IMR-90 (cell line): ENCODE results near the gene DNAJB12. TPM values are rescaled to one million over a fixed set of nuclear protein-coding genes. Genes with fewer than 3 reads are reported as not detected.

Source experiments
- ATAC-seq: fragments of 200-7000 bp; cut with Tn5 transposase; 2 replicates; pipeline ENCODE4 v1.9.1; 2020; ENCODE audit warnings: low read depth, mild to moderate bottlenecking, moderate library complexity
- BruUV-seq: library from RNA; stranded (reverse); fragments of 400-500 nt; replicated peaks from 2 replicates; lab custom pipeline; 2021; lab: Mats Ljungman, UMichigan
- CTCF ChIA-PET: fragments of 300-600 bp; formaldehyde crosslinking; extraction: SDS; loops from one replicate; lab custom pipeline; 2021; ENCODE audit warnings: antibody characterized with exemption; lab: Yijun Ruan, JAX
- POLR2A ChIA-PET: fragments of 300-600 bp; sonication (Branson Sonifier 250); formaldehyde crosslinking; loops from one replicate; lab custom pipeline; 2022; ENCODE audit warnings: antibody characterized with exemption; ENCODE audit not compliant: unreplicated experiment; lab: Charles Lee
- DNase-seq: peaks from one replicate; pipeline ENCODE4 v3.0.0; 2013
- H2AFZ ChIP-seq: replicated peaks from 2 replicates; pipeline ENCODE3; 2013; ENCODE audit warnings: low read length, mild to moderate bottlenecking; ENCODE audit not compliant: poor library complexity
- H2AK5ac ChIP-seq: 2 replicates; pipeline ENCODE4 v1.6.1; 2013; ENCODE audit warnings: low read depth, low read length, inconsistent platforms
- H2AK9ac ChIP-seq: replicated peaks from 2 replicates; pipeline ENCODE3; 2013; ENCODE audit warnings: mild to moderate bottlenecking, low read depth, low read length, moderate library complexity; ENCODE audit not compliant: poor library complexity
- H2BK120ac ChIP-seq: 2 replicates; pipeline ENCODE4 v1.6.1; 2013; ENCODE audit warnings: low read depth, low read length, inconsistent platforms
- H2BK15ac ChIP-seq: 3 replicates; pipeline ENCODE4 v1.6.1; 2013; ENCODE audit warnings: low read depth, low read length, inconsistent platforms
- H2BK20ac ChIP-seq: 2 replicates; pipeline ENCODE4 v1.6.1; 2013; ENCODE audit warnings: low read depth, mild to moderate bottlenecking, inconsistent platforms, low read length, moderate library complexity
- H2BK5ac ChIP-seq: 2 replicates; pipeline ENCODE4 v1.6.1; 2013; ENCODE audit warnings: mild to moderate bottlenecking, low read depth, low read length, inconsistent platforms; ENCODE audit not compliant: poor library complexity, severe bottlenecking
- H3K14ac ChIP-seq: replicated peaks from 2 replicates; pipeline ENCODE4 v1.6.1; 2013; ENCODE audit warnings: low read depth, low read length, inconsistent platforms
- H3K18ac ChIP-seq: 2 replicates; pipeline ENCODE4 v1.6.1; 2013; ENCODE audit warnings: low read depth, low read length, control low read depth
- H3K23ac ChIP-seq: 2 replicates; pipeline ENCODE4 v1.6.1; 2013; ENCODE audit warnings: low read depth, low read length, inconsistent platforms
- H3K27ac ChIP-seq: 2 replicates; pipeline ENCODE4 v1.5.1; 2013; ENCODE audit warnings: mild to moderate bottlenecking, control low read depth, low read length; ENCODE audit not compliant: insufficient read depth
- H3K27me3 ChIP-seq: 2 replicates; pipeline ENCODE4 v1.6.1; 2013; ENCODE audit warnings: low read length; ENCODE audit not compliant: control insufficient read depth, insufficient read depth
- H3K36me3 ChIP-seq: 2 replicates; pipeline ENCODE4 v1.6.1; 2013; ENCODE audit warnings: low read length, mixed read lengths; ENCODE audit not compliant: control insufficient read depth, insufficient read depth
- H3K4ac ChIP-seq: 2 replicates; pipeline ENCODE4 v1.6.1; 2013; ENCODE audit warnings: low read depth, low read length, inconsistent platforms
- H3K4me1 ChIP-seq: 2 replicates; pipeline ENCODE4 v1.6.1; 2013; ENCODE audit warnings: low read length, mixed read lengths; ENCODE audit not compliant: control insufficient read depth, insufficient read depth
- H3K4me2 ChIP-seq: 2 replicates; pipeline ENCODE4 v1.6.1; 2013; ENCODE audit warnings: low read depth, mild to moderate bottlenecking, control low read depth, low read length, moderate library complexity
- H3K4me3 ChIP-seq: 2 replicates; pipeline ENCODE4 v1.5.1; 2013; ENCODE audit warnings: low read depth, mild to moderate bottlenecking, control low read depth, low read length, moderate library complexity; ENCODE audit not compliant: insufficient read depth
- H3K56ac ChIP-seq: 2 replicates; pipeline ENCODE4 v1.6.1; 2013; ENCODE audit warnings: low read length, inconsistent platforms; ENCODE audit not compliant: insufficient read depth; ENCODE audit errors: extremely low read depth
- H3K79me1 ChIP-seq, 2 experiments: 2 replicates each; pipeline ENCODE4 v1.6.1; 2013; ENCODE audit warnings: low read length in 2 of 2, inconsistent platforms in 1 of 2, low read depth in 1 of 2
- H3K9ac ChIP-seq: 2 replicates; pipeline ENCODE4 v1.6.1; 2013; ENCODE audit warnings: low read depth, low read length, control low read depth
- H3K9me1 ChIP-seq: 2 replicates; pipeline ENCODE4 v1.6.1; 2013; ENCODE audit warnings: low read length, inconsistent platforms; ENCODE audit not compliant: insufficient read depth
- H3K9me3 ChIP-seq: 2 replicates; pipeline ENCODE4 v1.6.1; 2013; ENCODE audit warnings: low read length; ENCODE audit not compliant: control insufficient read depth, insufficient read depth
- H4K20me1 ChIP-seq: 2 replicates; pipeline ENCODE4 v1.6.1; 2013; ENCODE audit warnings: low read length, inconsistent platforms; ENCODE audit not compliant: insufficient read depth
- H4K5ac ChIP-seq: 2 replicates; pipeline ENCODE4 v1.6.1; 2013; ENCODE audit warnings: mild to moderate bottlenecking, low read depth, low read length, control low read depth
- H4K8ac ChIP-seq, 2 experiments: 2 replicates each; pipeline ENCODE4 v1.6.1; 2013; ENCODE audit warnings: low read depth in 2 of 2, low read length in 2 of 2, control low read depth in 1 of 2, inconsistent platforms in 1 of 2
- H4K91ac ChIP-seq: 2 replicates; pipeline ENCODE4 v1.6.1; 2013; ENCODE audit warnings: low read depth, low read length, inconsistent platforms; ENCODE audit not compliant: insufficient read depth
- BHLHE40 ChIP-seq: fragments of 150-350 bp; IDR thresholded peaks from 2 replicates; pipeline ENCODE4 v1.6.1; 2016; ENCODE audit warnings: mild to moderate bottlenecking, low read depth, low read length
- CEBPB ChIP-seq: IDR thresholded peaks from 2 replicates; pipeline ENCODE4 v1.6.1; 2012; ENCODE audit warnings: low read depth, low read length, improper control_type of control experiment
- CHD1 ChIP-seq: IDR thresholded peaks from 2 replicates; pipeline ENCODE4 v1.6.1; 2012; ENCODE audit warnings: low read depth, low read length, improper control_type of control experiment
- ELK1 ChIP-seq: fragments of 150-350 bp; IDR thresholded peaks from 2 replicates; pipeline ENCODE4 v1.6.1; 2016; ENCODE audit warnings: low read depth, mild to moderate bottlenecking, low read length, moderate library complexity, borderline replicate concordance
- FOS ChIP-seq: fragments of 150-350 bp; IDR thresholded peaks from 2 replicates; pipeline ENCODE4 v1.6.1; 2016; ENCODE audit warnings: low read depth, low read length
- MAFK ChIP-seq: IDR thresholded peaks from 2 replicates; pipeline ENCODE4 v1.6.1; 2012; ENCODE audit warnings: low read depth, low read length, improper control_type of control experiment
- MXI1 ChIP-seq: IDR thresholded peaks from 2 replicates; pipeline ENCODE4 v1.6.1; 2012; ENCODE audit warnings: low read depth, mild to moderate bottlenecking, low read length, moderate library complexity, borderline replicate concordance
- NFE2L2 ChIP-seq: fragments of 150-350 bp; IDR thresholded peaks from 2 replicates; pipeline ENCODE4 v1.6.1; 2016; ENCODE audit warnings: low read depth, mild to moderate bottlenecking, low read length
- POLR2A ChIP-seq: IDR thresholded peaks from 2 replicates; pipeline ENCODE4 v1.6.1; 2012; ENCODE audit warnings: mild to moderate bottlenecking, low read depth, low read length
- RFX5 ChIP-seq: IDR thresholded peaks from 2 replicates; pipeline ENCODE4 v1.8.0; 2012; ENCODE audit warnings: low read depth, mild to moderate bottlenecking, low read length, moderate library complexity
- SMC3 ChIP-seq: fragments of 150-350 bp; IDR thresholded peaks from 2 replicates; pipeline ENCODE4 v1.6.1; 2016; ENCODE audit warnings: low read depth, mild to moderate bottlenecking, antibody characterized with exemption, low read length, moderate library complexity
- WGBS, 2 experiments: methylation state at CpG; one replicate each; pipeline versions ENCODE4 v1.1.5 to v1.1.7; 2013; ENCODE audit warnings: missing lambda C conversion rate in 2 of 2; ENCODE audit not compliant: insufficient read length in 1 of 2; ENCODE audit errors: extremely low coverage in 2 of 2; 5-methylcytosine and 5-hydroxymethylcytosine counted together
- dilution Hi-C: fragments of 300-500 bp; cut with HindIII; formaldehyde crosslinking; loops from one replicate; pipeline ENCODE4 v1.14.3; 2018; ENCODE audit warnings: low sequenced_read_pairs; ENCODE audit not compliant: unreplicated experiment
- in situ Hi-C: fragments of 300-500 bp; cut with MboI; formaldehyde crosslinking; loops from 3 replicates; pipeline ENCODE4 v1.14.3; 2019; ENCODE audit warnings: low sequenced_read_pairs, inconsistent platforms, mixed read lengths
- intact Hi-C: fragments of 100-400 bp; cut with micrococcal nuclease; formaldehyde crosslinking; loops from 2 replicates; pipeline ENCODE4 v1.10.0; 2022
- polyA plus RNA-seq, 3 experiments: library from polyadenylated mRNA; depleted of rRNA; stranded (reverse); fragments of >200 nt; gene quantifications; 2 replicates each; pipeline ENCODE4 v1.2.3, GENCODE V29; 2012; ENCODE audit warnings: low replicate concordance in 1 of 3
- total RNA-seq: library from RNA; depleted of rRNA; stranded (reverse); fragments of >200 nt; gene quantifications from 2 replicates; pipeline ENCODE4 v1.2.3, GENCODE V29; 2012
- TF ChIP-seq, protein P1 (sequence below): fragments of 150-350 bp; IDR thresholded peaks from 2 replicates; pipeline ENCODE4 v1.6.1; 2017; ENCODE audit warnings: mild to moderate bottlenecking, antibody characterized with exemption, low read length, low read depth
- TF ChIP-seq, protein P2 (sequence below): conservative IDR thresholded peaks from 2 replicates; pipeline ENCODE4 v1.5.1; 2012; ENCODE audit warnings: mild to moderate bottlenecking, low read depth, low read length, improper control_type of control experiment

DNAJB12 gene
- total and polyA plus RNA-seq, 2 of the 4 experiments (the other 2 are of a cell fraction): 18.3 to 24.0 TPM

- peak; percentile 78 for ATAC-seq
- Histone ChIP-seq H4K5ac (peak overlapping the region; percentile 92), H3K27ac (peak overlapping the region; percentile 99), H4K8ac (peak overlapping the region; percentile 97), H2AFZ (peak overlapping the region; percentile 93), H3K36me3 (no peaks in the 10 kb centered on the region), H3K4ac (peak overlapping the region; percentile 100), H3K27me3 (no peaks in the 10 kb centered on the region), H4K20me1 (no peaks in the 10 kb centered on the region), H2BK120ac (peak overlapping the region; percentile 99), H3K18ac (peak overlapping the region; percentile 92), H3K4me2 (peak overlapping the region; percentile 72), H3K4me3 (peak overlapping the region; percentile 41), H3K9me3 (no peaks in the 10 kb centered on the region), H3K9ac (peak overlapping the region; percentile 85), H2AK9ac (peak overlapping the region; percentile 87), H3K23ac (peak overlapping the region; percentile 90), H3K14ac (peak overlapping the region; percentile 97), H3K4me1 (peaks cover 42% of the 10 kb centered on the region), H3K79me1 (peaks cover 0 to 22% of the 10 kb centered on the region in 2 experiments; a peak in 2 of 4 replicates), H2AK5ac (peak overlapping the region; percentile 100), H4K91ac (peak overlapping the region; percentile 97), H3K56ac (peak overlapping the region; percentile 90), H2BK5ac (peak overlapping the region; percentile 99), H3K9me1 (peaks cover 20% of the 10 kb centered on the region), H2BK20ac (peak overlapping the region; percentile 95), H2BK15ac (peak overlapping the region; percentile 80; the same call in 2 of the 3 replicates)
- POLR2A ChIA-PET: interaction anchor here (0.6 to 0.7 kb wide), 5 partner anchors 10 to 776 kb away, joined by 5 to 16 read pairs (median 7); partner anchors contain the start of gene DDIT4
- WGBS, 2 experiments: 3% methylated on average over 25 of the region's 60 CpGs; no CpG with 5 or more reads in 1 of the 2 experiments
- DNase-seq: peak; percentile 89
- no TSS peak for BruUV-seq
- CTCF ChIA-PET: interaction anchor here (0.5 to 1.1 kb wide), 2 partner anchors 46 to 152 kb away, joined by 3 read pairs; partner anchors contain the start of gene DDIT4
- dilution Hi-C loops (no loop called here), in situ Hi-C loops (loop anchor here (10.0 kb wide), 1 partner anchor 355 kb away; the partner anchor contains the start of gene CHST3), intact Hi-C loops (loop anchor here (1.0 to 2.0 kb wide), 2 partner anchors 21 to 47 kb away; partner anchors contain the start of gene DDIT4)
- peak; percentile 47; the same call in 1 of the 2 replicates for TF ChIP-seq POLR2A
- TF ChIP-seq MAFK: no peak
- peak; percentile 54; the same call in 1 of the 2 replicates for TF ChIP-seq MXI1
- no peak for TF ChIP-seq ELK1
- TF ChIP-seq, protein P1, sequence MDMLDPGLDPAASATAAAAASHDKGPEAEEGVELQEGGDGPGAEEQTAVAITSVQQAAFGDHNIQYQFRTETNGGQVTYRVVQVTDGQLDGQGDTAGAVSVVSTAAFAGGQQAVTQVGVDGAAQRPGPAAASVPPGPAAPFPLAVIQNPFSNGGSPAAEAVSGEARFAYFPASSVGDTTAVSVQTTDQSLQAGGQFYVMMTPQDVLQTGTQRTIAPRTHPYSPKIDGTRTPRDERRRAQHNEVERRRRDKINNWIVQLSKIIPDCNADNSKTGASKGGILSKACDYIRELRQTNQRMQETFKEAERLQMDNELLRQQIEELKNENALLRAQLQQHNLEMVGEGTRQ: peak; percentile 73
- no peak for TF ChIP-seq SMC3
- peak; percentile 14; the same call in 1 of the 2 replicates for TF ChIP-seq FOS
- TF ChIP-seq CHD1: no peak
- peak; percentile 98 for TF ChIP-seq CEBPB
- TF ChIP-seq, protein P2, sequence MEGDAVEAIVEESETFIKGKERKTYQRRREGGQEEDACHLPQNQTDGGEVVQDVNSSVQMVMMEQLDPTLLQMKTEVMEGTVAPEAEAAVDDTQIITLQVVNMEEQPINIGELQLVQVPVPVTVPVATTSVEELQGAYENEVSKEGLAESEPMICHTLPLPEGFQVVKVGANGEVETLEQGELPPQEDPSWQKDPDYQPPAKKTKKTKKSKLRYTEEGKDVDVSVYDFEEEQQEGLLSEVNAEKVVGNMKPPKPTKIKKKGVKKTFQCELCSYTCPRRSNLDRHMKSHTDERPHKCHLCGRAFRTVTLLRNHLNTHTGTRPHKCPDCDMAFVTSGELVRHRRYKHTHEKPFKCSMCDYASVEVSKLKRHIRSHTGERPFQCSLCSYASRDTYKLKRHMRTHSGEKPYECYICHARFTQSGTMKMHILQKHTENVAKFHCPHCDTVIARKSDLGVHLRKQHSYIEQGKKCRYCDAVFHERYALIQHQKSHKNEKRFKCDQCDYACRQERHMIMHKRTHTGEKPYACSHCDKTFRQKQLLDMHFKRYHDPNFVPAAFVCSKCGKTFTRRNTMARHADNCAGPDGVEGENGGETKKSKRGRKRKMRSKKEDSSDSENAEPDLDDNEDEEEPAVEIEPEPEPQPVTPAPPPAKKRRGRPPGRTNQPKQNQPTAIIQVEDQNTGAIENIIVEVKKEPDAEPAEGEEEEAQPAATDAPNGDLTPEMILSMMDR: no peak
- TF ChIP-seq BHLHE40: peak; percentile 98
- no peak for TF ChIP-seq NFE2L2
- TF ChIP-seq RFX5: no peak
Observed at GRCh38 chr10:72319416-72320254, 35.1 kb downstream of the DNAJB12 start.
